ENCODE measurements around the gene HSPA4.
"Not testable (repeated sequence)": the region's sequence is repeated elsewhere in the genome, so short reads cannot be mapped to it uniquely, and the experiment has no call there.

The HSPA4 gene

GRCh38 chr5:133041157-133041784, 10.5 kb upstream of the HSPA4 start:
- H3K4me3 ChIP-seq (ENCODE audit: control insufficient read depth, low read depth, low read length), result no peak overlapping the region
- DNase-seq (ENCODE audit: low read depth), result no peak
- TF ChIP-seq, protein P1, sequence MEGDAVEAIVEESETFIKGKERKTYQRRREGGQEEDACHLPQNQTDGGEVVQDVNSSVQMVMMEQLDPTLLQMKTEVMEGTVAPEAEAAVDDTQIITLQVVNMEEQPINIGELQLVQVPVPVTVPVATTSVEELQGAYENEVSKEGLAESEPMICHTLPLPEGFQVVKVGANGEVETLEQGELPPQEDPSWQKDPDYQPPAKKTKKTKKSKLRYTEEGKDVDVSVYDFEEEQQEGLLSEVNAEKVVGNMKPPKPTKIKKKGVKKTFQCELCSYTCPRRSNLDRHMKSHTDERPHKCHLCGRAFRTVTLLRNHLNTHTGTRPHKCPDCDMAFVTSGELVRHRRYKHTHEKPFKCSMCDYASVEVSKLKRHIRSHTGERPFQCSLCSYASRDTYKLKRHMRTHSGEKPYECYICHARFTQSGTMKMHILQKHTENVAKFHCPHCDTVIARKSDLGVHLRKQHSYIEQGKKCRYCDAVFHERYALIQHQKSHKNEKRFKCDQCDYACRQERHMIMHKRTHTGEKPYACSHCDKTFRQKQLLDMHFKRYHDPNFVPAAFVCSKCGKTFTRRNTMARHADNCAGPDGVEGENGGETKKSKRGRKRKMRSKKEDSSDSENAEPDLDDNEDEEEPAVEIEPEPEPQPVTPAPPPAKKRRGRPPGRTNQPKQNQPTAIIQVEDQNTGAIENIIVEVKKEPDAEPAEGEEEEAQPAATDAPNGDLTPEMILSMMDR (conservative IDR thresholded peaks at IDR 0.05; ENCODE audit: control insufficient read depth, insufficient read depth, low read depth, low read length), result no peak

DNA sequence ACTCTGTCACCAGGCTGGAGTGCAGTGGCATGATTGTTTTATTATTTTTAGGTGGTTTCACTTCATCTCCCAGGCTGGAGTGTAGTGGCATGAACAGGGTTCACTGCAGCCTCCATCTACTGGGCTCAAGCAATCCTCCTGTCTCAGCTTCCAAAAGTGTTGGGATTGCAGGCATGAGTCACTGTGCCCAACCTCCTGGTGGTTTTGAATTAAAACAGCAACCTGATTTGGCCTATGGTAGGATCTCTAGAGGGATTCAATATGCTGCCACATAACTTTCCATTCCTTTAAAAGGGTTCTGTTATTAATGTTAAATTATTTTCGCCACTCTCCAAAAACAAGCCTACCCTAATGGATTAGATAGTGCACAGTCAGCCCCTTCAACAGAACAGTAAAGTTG, 9.9 kb upstream of the HSPA4 start:
- peak; percentile 59 for DNase-seq (ENCODE audit: low read depth)
- TF ChIP-seq, protein P1 (conservative IDR thresholded peaks at IDR 0.05; ENCODE audit: control insufficient read depth, insufficient read depth, low read depth, low read length), result peak; percentile 7
- H3K4me3 ChIP-seq (ENCODE audit: control insufficient read depth, low read depth, low read length), result no peak overlapping the region

- not testable (repeated sequence) for H3K4me3 ChIP-seq (ENCODE audit: control insufficient read depth, low read depth, low read length)
These were observed 5.3 kb upstream of the HSPA4 start for GRCh38 chr5:133046560-133046959.

GRCh38 chr5:133047404-133047803, 4.4 kb upstream of the HSPA4 start:
- TF ChIP-seq, protein P1 (conservative IDR thresholded peaks at IDR 0.05; ENCODE audit: control insufficient read depth, insufficient read depth, low read depth, low read length), result no peak
- H3K4me3 ChIP-seq (ENCODE audit: control insufficient read depth, low read depth, low read length), result no peak overlapping the region
- DNase-seq (ENCODE audit: low read depth), result no peak

More at GRCh38 chr5:133046560-133046959, 5.3 kb upstream of the HSPA4 start:
- peak; percentile 26 for DNase-seq (ENCODE audit: low read depth)

DNA sequence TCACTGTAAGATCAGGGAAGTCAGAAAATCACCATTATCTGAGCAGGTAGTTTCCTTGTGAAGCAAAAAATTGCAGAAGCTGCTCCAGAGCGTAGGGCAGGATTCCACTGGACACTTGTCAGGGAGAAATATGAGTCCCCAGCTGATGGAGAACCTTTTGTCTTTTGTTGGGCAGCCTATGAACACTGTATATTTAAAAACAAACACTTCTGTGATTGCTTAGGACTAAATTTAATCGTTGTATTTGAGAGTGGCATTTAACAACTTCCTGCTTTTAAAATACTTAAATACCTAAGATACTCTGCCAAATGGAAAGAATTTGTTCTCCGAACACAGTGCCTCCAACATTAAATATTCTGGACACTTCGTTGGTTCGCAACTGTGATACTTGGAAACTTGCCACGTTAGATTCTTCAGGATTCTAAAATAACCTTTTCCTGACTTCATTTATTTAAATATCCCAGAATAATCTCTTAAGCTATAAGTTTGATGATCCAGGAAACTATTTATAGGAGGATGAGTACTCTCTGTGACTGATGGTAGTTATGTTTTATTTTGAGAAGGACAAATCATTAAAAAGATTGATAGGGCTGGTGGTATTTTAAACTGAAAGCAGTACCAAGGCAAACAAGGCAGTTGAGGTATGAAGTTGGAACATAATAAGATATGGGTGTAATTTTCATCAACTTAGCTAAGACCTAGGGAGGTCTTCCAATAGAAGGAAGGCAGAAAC, 2.7 kb upstream of the HSPA4 start:
- no peak for DNase-seq (ENCODE audit: low read depth)
- TF ChIP-seq, protein P1 (conservative IDR thresholded peaks at IDR 0.05; ENCODE audit: control insufficient read depth, insufficient read depth, low read depth, low read length), result no peak
- H3K4me3 ChIP-seq (ENCODE audit: control insufficient read depth, low read depth, low read length), result no peak overlapping the region

DNA sequence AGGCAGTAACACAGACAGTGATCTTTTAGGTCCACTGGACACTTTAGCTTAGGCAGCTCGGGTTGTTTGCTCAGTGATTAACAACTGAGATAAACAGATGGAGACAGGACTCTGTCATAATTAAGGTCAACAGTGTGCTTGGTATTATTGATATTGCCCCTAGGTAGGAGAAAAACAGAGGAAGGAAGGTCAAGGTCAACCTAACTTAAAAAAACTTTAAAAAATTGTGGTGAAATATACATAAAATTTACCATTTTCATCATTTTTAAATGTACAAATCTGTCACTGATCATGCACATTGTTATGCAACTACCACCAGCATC, 2.1 kb upstream of the HSPA4 start:
- TF ChIP-seq, protein P1 (conservative IDR thresholded peaks at IDR 0.05; ENCODE audit: control insufficient read depth, insufficient read depth, low read depth, low read length), result no peak
- no peak overlapping the region for H3K4me3 ChIP-seq (ENCODE audit: control insufficient read depth, low read depth, low read length)
- no peak for DNase-seq (ENCODE audit: low read depth)

DNA sequence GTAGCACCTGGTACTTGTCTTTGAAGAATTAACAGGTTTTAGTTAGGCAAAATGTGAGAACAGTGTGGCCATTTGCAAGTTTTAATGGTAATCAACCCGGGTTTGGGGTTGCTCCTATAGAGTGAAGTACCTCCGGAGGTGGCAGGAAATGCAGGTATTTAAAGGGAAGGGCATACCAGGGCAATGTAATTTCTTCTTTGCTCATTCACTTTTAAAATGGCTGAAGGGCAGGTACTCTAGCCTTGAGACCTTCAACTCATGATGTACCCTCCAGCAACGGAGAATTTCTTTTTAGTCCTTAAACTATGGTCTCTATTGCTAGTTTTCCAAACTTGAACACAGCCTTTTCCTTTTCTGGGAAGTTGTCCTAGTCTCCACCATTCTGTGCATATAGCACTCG, 1.3 kb upstream of the HSPA4 start:
- DNase-seq (ENCODE audit: low read depth), result no peak
- TF ChIP-seq, protein P1 (conservative IDR thresholded peaks at IDR 0.05; ENCODE audit: control insufficient read depth, insufficient read depth, low read depth, low read length), result no peak
- H3K4me3 ChIP-seq (ENCODE audit: control insufficient read depth, low read depth, low read length), result peak overlapping the region; percentile 97

Data from fibroblast of mammary gland (primary cell).